Esophagus squamous epithelium (tissue), 4 donors: Measurements from ENCODE around the gene STARD9.
A peak's percentile ranks its signal among the peaks of the same experiment; 100 is the strongest.

Experiments used
- CTCF ChIP-seq, 6 experiments: fragments of 450-650 bp in 4 of 6; fragments of 200-600 bp in 2 of 6; sonication (generic) in 2 of 6; IDR thresholded peaks; one replicate each; pipeline ENCODE4 v1.5.1; 2016 to 2019; ENCODE audit warnings: antibody characterized with exemption in 6 of 6, mild to moderate bottlenecking in 4 of 6, moderate library complexity in 4 of 6
- POLR2A ChIP-seq, 4 donors: fragments of 450-650 bp; IDR thresholded peaks; one replicate each; pipeline ENCODE4 v1.6.1; 2017; ENCODE audit warnings: antibody characterized with exemption in 4 of 4, mild to moderate bottlenecking in 4 of 4, moderate library complexity in 3 of 4

DNA sequence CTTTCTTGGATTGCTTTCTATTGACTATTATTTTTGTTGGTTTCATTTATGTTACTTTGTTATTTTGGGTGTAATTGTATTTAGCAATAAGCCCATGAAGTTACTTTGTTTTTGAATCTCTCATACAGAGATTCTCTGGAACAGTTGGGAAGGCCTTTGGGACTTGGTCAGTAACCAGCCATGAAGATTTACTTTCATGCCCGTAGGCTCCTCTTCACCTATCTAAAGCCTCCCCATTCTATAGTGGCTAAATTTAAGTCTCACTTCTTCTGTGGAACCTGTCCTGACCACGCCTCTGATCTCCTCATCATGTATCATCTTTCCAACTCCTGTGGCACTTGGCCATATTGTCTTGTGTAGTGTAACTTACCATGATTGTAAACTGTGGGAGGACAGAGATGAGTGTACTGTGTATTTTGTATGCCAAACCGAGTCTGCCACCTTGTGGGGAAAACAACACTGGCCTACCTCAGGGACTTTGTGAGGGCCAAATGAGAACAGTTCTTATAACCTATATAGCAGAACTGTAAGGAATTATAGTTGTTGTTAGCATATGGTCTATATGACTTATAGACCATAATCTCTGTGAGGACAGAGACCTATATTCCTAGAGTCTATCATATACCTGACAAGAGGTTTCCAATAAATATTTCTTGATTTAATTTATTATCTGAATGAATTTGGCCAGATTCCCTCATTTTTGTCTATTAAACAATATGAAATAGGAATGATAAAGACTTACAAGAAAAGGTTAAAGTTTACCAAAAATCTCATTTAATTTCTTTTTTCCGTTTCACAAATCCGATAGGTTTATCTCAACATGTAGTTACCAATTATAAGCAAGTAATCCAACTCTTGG, 75.0 kb downstream of the STARD9 start:
- TF ChIP-seq CTCF (IDR thresholded peaks at IDR 0.05) (peak; percentile 40 to 83 (median 72)), POLR2A (IDR thresholded peaks at IDR 0.05) (no peak)
